ENCODE data around the gene SLC14A1.

Gene SLC14A1

GRCh38 chr18:45722899-45723298 lies 1.1 kb upstream of the SLC14A1 start:
- DNase-seq (ENCODE audit: low read depth): no peak

GRCh38 chr18:45724601-45725000 lies 620 bp downstream of the SLC14A1 start:
- no peak for DNase-seq (ENCODE audit: low read depth)

DNA sequence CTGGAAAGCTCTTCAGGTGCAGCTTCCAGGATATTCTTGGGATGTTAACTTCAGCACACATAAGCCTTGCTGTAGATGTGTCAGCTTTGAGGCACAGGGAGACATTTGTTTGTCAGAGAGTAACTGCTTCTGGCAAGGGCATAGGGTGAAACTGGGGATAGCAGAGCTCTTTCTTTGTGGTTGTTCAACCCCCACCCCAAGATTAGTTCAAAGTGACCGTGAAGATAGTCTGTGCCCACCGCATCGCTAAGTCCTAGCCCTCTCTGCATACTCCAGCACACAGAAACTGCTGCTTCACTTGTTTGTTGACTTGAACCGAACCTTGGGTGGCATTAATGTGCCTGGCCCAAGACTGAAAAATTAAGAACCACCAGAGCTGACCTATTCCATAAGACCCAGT lies 1.4 kb downstream of the SLC14A1 start:
- DNase-seq (ENCODE audit: low read depth): no peak

DNA sequence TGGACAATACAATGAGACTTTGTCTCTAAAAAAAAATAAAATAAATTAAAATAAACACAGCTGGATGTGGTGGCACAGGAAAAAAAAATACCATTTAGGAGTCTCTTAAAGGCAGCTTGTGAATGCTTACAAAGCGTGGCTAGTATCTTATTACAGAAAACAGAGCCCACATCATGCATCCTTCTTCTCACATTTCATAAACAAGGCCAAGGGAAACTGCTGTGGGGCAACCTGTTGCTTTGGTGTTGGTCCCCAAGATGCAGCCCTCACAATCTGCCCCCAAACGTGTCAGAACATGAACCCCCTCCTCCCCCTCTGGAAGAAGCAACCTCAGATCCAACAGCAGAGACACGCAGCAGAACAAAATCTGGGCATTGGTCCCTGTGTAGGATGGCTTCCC lies 2.6 kb downstream of the SLC14A1 start:
- DNase-seq (ENCODE audit: low read depth): no peak

DNA sequence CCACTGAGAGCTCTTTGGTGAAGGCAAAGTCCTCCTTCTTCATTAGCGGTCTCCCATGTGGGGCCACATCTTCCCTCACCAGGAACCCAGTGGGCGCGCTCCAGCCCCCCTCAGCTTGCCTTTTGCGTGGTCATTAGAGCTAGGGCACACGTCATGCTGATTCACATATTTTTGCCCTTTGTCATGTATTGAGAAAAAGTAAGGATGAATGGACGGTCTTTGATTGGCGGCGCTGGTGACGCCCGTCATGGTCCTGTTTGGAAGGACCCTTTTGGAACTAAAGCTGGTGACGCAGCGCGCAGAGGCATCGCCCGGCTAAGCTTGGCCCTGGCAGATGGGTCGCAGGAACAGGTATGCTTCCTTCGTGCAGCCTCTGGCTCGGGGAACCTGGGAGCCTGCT lies 3.1 kb downstream of the SLC14A1 start:
- no peak for DNase-seq (ENCODE audit: low read depth)

- DNase-seq (ENCODE audit: low read depth): no peak
Observed at GRCh38 chr18:45728336-45729010, 4.5 kb downstream of the SLC14A1 start.

- DNase-seq (ENCODE audit: low read depth): no peak
Observed at GRCh38 chr18:45730832-45731575, 7.0 kb downstream of the SLC14A1 start.

DNA sequence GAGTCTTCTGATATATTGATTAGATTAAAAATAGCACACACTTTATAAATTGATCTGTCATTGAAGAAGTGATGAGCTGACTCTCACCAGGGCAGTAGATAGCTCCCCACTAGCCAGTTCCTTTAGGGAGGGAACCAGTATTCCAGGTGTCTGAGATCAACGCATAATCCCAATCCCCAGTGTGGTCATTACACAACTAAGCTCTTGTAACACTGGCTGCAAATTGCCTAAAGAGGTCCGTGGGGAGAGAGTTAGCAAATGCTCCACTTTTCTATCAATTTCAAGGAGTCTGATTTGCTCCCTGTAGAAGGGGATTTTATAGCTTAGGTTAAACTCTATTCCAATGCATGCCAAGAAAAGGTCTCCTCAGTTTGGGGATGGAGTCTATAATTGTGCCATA lies 7.7 kb downstream of the SLC14A1 start:
- DNase-seq (ENCODE audit: low read depth): no peak

GRCh38 chr18:45733535-45733934 lies 9.6 kb downstream of the SLC14A1 start:
- DNase-seq (ENCODE audit: low read depth): no peak

- no peak for DNase-seq (ENCODE audit: low read depth)
Observed at GRCh38 chr18:45734505-45734904, 10.5 kb downstream of the SLC14A1 start.

DNA sequence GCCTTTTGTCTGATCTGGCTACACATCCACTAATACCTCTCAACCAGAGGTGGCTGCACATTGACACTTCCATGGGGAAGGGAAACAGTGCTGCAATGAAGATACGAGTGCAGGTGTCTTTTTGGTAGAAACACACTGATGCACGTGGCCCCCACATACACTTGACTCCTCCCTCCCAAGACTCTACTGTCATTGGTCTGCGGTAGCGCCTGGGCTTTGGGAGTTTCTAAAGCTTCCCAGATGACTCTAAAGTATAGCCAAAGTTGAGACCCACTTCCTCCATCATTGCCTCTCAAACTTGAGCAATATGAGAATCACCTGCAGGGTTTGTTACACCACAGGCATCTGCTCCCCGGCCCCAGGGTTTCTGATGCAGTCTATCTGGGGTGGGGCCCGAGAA lies 11.0 kb downstream of the SLC14A1 start:
- no peak for DNase-seq (ENCODE audit: low read depth)

- DNase-seq (ENCODE audit: low read depth): no peak
Observed at GRCh38 chr18:45738660-45739059, 14.7 kb downstream of the SLC14A1 start.

DNA sequence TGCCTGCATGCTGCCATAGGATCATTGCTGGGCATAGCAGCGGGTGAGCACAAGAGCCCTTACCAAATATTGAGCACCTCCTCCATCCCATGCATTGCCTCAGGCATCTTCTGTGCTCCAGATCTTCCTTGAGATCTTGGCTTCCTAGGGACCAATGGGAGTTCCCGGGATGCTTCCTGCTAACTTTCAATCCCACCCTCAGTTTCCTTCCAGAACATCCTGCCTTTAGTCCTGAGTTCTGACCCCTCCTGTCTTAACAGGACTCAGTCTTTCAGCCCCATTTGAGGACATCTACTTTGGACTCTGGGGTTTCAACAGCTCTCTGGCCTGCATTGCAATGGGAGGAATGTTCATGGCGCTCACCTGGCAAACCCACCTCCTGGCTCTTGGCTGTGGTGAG lies 15.3 kb downstream of the SLC14A1 start:
- no peak for DNase-seq (ENCODE audit: low read depth)

DNA sequence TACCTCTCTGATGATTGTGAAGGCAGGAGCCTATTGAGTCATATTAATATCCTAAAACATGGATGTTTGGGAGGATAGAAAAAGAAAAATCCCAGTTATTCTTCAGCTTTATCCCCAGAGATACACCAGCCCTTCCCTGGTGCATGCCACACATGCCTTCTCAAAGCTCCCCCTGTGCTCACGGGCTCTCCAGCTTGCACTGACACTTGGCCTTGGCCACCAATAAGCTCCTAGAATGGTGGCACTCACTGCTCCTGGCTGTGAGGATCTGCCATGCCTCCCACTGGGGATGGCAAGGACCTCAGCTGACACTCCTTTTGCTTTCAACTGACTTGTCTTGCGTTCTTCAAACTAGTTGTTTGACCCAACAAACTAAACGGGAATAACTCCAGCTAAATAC lies 15.9 kb downstream of the SLC14A1 start:
- no peak for DNase-seq (ENCODE audit: low read depth)

DNA sequence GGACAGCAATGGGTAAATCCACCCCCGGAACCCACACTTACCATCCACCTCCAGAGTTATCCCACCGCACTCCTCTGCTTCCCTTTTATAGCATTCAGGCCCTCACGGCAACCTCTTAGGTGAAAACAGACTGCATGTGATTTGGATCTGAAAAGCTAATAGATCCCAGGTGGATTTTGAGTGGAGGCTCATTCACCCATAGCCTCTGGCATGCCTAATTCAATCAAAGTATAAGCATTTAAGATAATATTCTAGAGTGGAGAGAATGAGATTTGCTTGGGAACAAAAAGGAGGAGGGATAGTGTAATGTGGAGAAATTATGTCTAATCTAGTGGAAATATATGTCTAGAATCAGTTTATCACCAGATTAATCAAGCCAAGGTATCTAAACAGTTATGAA lies 17.1 kb downstream of the SLC14A1 start:
- no peak for DNase-seq (ENCODE audit: low read depth)

- no peak for DNase-seq (ENCODE audit: low read depth)
Observed at GRCh38 chr18:45745817-45746461, 22.0 kb downstream of the SLC14A1 start.

GRCh38 chr18:45748501-45748900 lies 24.5 kb downstream of the SLC14A1 start:
- no peak for DNase-seq (ENCODE audit: low read depth)

DNA sequence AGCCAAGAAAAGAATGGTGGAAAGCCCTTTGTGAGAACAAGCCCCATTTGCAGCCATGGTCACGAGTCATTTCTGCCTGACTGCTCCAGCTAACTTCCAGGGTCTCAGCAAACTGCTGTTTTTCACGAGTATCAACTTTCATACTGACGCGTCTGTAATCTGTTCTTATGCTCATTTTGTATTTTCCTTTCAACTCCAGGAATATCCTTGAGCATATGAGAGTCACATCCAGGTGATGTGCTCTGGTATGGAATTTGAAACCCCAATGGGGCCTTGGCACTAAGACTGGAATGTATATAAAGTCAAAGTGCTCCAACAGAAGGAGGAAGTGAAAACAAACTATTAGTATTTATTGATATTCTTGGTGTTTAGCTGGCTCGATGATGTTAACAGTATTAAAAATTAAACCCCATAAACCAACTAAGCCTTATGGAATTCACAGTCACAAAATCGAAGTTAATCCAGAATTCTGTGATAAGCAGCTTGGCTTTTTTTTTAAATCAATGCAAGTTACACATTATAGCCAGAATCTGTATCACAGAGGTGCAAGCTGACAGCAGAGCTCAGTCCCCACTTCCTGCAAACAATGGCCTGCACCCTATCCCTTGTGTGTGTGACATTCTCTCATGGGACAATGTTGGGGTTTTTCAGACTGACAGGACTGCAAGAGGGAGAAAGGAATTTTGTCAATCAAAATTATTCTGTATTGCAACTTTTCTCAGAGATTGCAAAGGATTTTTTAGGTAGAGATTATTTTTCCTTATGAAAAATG lies 26.1 kb downstream of the SLC14A1 start:
- DNase-seq (ENCODE audit: low read depth): no peak

DNA sequence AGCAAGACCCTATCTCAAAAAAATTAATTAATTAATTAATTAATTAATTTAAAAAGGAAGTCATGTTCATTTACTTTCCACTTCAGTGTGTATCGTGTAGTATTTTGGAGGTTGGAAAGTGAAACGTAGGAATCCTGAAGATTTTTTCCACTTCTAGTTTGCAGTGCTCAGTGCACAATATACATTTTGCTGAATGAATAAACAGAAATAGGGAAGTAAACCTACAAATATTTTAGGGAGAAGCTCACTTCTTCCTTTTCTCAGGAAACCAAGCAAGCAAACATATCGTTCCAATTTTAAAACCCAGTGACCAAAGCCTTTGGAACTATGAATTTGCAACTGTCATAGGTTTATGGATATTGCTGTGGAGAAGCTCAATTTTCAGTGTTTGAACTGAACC lies 27.8 kb downstream of the SLC14A1 start:
- DNase-seq (ENCODE audit: low read depth): no peak

- DNase-seq (ENCODE audit: low read depth): no peak
Observed at GRCh38 chr18:45752681-45753080, 28.7 kb downstream of the SLC14A1 start.

- DNase-seq (ENCODE audit: low read depth): no peak
Observed at GRCh38 chr18:45753286-45753685, 29.3 kb downstream of the SLC14A1 start.

GRCh38 chr18:45755934-45756333 lies 32.0 kb downstream of the SLC14A1 start:
- peak; percentile 67 for DNase-seq (ENCODE audit: low read depth)

DNA sequence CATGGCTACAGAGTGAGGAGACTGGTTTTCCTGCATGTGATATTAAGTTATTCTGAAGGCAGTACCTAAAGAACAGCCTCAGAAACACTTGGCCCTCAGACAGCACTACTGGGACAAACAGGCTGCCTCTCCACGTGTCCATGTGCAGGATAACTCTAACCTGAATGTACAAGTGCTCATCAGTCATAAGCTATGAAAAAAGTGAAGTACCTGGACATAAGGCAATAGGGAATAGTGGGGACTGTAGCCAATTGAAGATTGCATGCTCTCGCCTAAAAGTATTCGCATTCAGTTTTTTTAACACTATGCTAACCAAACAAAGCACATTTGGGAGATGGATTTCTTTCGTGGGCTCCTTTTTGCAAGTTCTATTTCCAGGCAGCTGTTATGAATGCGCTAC lies 33.0 kb downstream of the SLC14A1 start:
- no peak for DNase-seq (ENCODE audit: low read depth)

All from HS-27A (cell line).